ENCODE results near the gene PLP2.
"Not testable (repeated sequence)": the region's sequence is repeated elsewhere in the genome, so short reads cannot be mapped to it uniquely, and the experiment has no call there.

The PLP2 gene, protein sequence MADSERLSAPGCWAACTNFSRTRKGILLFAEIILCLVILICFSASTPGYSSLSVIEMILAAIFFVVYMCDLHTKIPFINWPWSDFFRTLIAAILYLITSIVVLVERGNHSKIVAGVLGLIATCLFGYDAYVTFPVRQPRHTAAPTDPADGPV

DNA sequence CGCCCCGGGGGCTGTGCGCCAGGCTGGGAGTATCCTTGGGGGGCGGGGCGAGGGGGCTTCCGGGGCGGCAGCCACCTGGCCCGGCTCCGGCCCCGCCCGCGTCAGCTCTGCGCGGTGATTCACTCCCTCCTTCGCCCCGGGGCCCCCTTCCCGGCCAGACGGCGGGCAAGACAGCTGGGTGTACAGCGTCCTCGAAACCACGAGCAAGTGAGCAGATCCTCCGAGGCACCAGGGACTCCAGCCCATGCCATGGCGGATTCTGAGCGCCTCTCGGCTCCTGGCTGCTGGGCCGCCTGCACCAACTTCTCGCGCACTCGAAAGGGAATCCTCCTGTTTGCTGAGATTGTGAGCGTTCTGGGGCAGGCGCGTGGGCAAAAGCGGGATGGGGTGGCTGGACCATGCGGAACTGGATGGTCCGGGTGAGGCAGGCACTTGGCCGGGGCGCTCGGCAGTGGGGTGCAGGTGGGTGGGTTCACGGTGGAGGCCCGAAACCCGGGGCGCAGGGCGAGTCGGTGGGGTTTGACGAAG lies at the start of gene PLP2:
Gene PLP2, plus strand, starts transcription at position 147 of the 528 bp plus-strand sequence. Its CDS starts 103 bp downstream, at position 250.
- DNase-seq (ENCODE audit: low read depth in 3 of 3), result peak in 2 of 3 experiments; percentile 52 to 54

DNA sequence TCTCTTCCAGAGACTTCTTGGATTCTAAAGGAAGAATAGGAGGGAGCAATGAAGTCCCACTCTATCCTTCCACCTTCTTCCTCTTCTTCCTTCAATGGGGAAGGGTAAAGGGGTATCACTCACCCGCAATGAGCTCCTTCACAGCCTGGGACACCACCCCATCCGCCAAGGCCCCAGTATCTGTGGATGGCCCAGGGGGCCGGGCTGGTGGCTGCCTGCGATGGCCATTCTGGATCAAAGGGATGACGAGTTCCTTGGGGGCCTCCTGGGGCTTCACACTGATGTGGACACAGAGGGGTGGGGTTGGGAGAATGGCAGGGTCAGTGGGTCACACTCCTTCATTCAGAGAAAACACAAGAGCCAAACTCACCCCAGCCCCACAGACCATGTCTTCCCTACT lies 49.2 kb upstream of the PLP2 start:
- DNase-seq (ENCODE audit: low read depth in 3 of 3), result no peak

DNA sequence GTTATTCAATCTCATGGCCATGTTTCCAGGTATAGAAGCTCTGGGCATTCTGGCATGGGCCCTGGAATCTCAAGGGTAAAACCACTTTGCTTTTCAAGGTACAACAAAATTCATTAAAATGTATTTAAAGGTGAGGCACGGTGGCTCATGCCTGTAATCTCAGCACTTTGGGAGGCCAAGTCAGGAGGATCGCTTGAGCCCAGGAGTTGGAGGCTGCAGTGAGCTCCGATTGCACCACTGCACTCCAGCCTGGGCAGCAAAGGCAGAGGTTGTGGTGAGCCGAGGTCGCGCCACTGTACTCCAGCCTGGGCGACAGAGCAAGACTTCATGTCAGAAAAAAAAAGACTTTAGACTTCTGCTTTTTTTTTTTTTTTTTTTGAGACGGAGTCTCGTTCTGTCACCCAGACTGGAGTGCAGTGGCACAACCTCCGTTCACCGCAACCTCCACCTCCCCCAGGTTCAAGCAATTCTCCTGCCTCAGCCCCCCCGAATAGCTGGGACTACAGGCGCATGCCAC lies 43.9 kb upstream of the PLP2 start:
- not testable (repeated sequence) for DNase-seq (ENCODE audit: low read depth in 3 of 3)

DNA sequence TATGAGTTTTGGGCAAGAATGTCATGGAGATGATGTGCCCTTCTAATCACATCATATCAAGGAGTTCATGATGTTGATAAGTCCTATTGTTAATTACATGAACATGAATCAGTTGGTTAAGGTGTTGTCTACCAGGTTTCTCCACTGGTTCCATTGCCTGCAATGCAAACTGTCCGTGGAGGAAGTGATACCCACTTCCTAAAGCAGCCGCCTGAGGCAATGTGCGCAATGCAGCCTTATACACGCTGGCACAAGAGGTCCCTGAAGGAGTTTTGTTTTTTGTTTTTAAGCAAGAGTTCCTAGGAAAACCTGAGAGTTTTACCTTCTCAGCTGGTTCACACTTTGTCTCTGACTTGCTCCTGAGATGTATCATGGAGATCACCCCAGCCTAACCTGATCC lies 42.3 kb upstream of the PLP2 start:
- DNase-seq (ENCODE audit: low read depth in 3 of 3), result no peak

DNA sequence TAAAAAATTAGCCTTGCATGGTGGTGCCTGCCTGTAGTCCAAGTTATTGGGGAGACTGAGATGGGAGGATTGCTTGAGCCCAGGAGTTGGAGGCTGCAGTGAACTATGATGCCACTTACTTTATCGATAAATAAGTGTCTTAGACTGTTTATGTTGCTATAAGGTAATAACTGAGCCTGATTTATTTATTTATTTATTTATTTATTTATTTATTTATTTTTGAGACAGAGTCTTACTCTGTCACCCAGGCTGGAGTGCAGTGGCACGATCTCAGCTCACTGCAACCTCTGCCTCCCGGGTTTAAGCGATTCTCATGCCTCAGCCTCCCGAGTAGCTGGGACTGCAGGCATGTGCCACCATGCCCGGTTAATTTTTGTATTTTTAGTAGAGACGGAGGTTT lies 39.4 kb upstream of the PLP2 start:
- DNase-seq (ENCODE audit: low read depth in 3 of 3), result not testable (repeated sequence)

DNA sequence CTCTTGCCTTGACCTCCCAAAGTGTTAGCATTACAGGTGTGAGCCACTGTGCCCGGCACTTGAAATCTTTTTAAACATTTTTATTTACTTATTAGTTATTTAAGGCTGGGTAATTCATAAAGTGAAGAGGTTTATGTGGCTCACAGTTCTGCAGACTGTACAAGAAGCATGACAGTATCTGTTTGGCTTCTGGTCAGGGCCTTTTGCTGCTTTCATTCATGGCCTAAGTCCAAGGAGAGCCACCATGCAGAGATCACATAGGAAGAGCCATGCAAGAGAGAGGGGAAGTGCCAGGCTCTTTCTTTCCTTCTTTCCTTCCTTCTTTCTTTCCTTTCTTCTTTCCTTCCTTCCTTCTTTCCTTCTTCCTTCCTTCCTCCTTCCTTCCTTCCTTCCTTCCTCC lies 37.9 kb upstream of the PLP2 start:
- no peak for DNase-seq (ENCODE audit: low read depth in 3 of 3)

DNA sequence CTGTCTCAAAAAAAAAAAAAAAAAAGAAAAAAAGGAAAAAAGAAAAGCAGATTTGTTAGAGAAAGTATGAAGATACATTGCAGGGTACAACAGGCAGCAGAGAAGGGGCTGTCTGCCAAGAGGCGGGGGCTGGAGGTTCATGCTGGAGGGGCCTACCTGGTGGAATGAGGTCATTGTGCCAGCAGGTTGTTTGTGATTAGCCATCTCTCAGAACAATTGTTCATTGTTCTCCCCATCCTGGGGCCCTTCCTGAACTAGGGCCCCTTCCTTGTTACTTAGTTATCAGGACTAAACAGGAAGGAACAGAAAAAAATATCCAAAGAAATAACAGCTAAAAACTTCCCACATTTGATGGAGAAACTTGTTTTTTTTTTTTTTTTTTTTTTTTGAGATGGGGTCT lies 34.2 kb upstream of the PLP2 start:
- no peak for DNase-seq (ENCODE audit: low read depth in 3 of 3)

DNA sequence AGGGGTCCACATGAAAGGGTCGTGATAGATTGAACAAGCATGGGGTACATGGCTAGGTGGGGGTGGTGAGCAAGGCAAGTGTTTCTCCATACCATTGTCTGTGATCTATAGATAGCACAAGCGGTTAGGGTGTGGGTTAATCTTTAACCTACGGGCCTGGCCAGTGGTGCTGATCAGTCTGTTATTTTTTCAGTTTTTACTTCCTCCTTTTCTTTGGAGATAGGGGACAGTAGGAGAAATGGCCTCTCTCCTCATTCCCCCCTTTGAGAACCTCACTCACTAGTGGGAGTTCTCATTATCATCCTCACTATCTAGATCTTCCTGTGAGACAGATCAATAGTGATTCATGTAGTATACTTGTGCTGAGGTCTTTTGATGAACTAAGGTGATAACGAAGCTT lies 32.0 kb upstream of the PLP2 start:
- no peak for DNase-seq (ENCODE audit: low read depth in 3 of 3)

DNA sequence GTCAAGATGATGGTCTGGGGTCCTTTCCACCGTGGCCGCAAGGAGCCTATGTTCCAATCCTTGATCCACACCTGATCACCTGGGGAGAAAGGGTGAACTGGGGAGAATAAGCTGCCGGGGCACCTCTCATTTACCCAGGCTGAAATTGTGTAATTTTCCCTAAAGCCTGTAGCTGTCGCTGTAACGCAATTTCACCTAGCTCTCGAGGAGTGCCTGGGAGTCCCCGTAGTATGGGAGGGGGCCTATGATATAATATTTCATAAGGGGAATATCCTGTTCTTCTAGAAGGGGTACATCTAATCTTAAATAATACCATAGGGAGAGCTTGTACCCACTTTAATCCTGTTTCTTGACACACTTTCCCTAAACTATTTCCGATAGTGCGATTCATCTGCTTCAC lies 29.4 kb upstream of the PLP2 start:
- DNase-seq (ENCODE audit: low read depth in 3 of 3), result not testable (repeated sequence)

DNA sequence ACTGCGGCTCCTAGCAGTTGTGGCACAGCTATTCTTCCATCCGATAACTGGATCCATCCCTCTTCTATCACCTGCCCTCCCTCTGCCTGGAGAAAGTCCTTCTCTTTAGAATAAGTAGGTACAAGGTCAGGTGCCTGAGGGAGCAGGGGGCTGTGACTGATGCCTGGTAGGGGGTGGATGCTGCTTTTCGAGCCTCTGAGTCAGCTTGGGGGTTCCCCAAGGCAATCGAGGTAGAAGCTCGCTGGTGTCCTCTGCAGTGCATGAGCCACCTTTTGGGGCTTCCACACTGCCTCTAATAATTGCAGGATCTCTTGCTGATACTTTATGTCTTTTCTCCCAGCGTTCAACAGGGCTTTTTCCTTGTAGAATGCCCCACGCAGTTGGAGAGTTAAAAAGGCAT lies 28.5 kb upstream of the PLP2 start:
- not testable (repeated sequence) for DNase-seq (ENCODE audit: low read depth in 3 of 3)

DNA sequence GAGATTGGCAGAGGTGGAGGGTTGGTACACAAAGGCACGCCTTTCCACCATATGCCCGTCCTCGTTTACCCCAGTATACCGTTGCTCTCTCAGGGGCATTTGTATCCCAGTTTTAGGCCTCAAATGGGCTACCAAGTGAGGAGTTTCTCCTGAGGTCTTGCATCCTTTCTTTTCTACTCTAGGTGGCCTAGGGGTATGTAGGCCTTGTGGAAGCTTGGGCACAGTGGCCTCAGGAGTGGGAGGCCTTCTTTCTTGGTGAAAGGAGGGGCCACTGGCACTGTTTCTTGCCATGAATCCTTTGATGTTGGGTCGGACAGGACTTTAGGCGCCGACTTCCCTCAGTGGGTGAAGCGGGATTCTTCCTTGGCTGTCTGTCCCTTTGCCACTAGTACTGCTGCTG lies 24.4 kb upstream of the PLP2 start:
- DNase-seq (ENCODE audit: low read depth in 3 of 3), result no peak

DNA sequence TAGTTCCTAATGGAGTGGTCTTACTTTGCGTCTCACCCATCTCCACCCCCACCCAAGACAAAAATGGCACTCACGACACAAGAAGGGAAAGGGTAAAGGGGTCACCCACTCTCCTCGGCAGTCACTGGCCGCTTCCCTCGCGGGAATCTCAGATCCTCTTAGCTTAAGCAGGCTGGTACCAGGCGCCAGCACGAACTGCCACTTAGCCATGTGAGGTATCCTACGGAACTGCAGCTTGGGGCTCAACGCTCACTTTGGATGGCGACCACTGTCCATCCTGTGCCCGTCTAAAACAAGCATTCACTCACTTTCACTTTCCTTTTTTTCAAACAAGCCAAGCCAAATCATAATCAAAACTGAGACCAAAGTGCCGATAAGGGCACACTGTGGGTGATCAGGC lies 23.8 kb upstream of the PLP2 start:
- no peak for DNase-seq (ENCODE audit: low read depth in 3 of 3)

DNA sequence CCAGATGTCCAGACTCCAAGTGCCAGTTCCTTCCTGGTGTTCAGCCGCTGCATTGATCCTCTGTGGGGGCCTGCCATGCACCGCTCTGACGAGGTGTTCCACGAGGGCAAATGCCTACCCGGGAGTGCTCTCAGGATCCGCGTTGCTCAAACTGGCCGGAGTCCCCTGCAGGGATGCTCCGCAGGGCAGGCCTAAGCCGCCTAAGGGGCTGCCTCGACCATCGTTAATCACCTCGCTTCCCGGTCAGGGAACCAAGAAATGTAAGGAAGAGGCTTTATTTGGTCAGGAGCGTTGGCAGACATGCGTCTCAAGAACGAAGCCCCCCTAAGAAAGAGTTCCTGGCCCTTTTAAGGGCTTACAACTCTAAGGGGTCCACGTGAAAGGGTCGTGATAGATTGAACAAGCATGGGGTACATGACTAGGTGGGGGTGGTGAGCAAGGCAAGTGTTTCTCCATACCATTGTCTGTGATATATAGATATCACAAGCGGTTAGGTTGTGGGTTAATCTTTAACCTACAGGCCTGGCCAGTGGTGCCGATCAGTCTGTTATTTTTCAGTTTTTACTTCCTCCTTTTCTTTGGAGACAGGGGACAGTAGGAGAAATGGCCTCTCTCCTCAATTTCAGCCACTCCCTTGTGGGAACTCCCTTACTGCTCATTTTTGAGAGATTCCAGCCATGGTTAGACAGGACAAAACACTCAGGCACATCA lies 23.2 kb upstream of the PLP2 start:
- not testable (repeated sequence) for DNase-seq (ENCODE audit: low read depth in 3 of 3)

DNA sequence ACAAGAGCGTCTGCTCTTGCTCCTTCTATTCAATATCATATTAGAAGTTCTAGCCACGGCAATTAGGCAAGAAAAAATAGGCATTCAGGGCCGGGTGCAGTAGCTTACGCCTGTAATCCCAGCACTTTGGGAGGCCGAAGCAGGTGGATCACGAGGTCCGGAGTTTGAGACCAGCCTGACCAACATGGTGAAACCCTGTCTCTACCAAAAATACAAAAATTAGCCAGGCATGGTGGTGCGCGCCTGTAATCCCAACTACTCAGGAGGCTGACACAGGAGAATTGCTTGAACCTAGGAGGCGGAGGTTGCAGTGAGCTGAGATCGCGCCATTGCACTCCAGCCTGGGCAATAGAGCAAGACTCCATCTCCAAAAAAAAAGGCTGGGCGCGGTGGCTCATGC lies 22.4 kb upstream of the PLP2 start:
- DNase-seq (ENCODE audit: low read depth in 3 of 3), result not testable (repeated sequence)

DNA sequence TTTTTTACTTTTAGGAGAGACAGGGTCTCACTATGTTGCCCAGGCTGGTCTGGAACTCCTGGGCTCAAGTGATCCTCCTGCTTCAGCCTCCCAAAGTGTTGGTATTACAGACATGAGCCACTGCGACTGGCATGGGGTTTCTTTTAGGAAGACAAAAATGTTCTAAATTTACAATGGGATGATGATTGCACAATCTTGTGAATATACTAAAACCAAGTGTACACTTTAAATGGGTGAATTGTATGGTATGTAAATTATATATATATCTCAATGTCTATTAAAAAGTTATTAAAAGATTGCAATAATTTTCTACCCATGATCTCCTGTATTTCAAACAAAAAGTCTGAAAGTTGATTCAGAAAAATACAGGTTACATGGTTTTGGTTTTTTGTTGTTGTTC lies 18.2 kb upstream of the PLP2 start:
- DNase-seq (ENCODE audit: low read depth in 3 of 3), result no peak

DNA sequence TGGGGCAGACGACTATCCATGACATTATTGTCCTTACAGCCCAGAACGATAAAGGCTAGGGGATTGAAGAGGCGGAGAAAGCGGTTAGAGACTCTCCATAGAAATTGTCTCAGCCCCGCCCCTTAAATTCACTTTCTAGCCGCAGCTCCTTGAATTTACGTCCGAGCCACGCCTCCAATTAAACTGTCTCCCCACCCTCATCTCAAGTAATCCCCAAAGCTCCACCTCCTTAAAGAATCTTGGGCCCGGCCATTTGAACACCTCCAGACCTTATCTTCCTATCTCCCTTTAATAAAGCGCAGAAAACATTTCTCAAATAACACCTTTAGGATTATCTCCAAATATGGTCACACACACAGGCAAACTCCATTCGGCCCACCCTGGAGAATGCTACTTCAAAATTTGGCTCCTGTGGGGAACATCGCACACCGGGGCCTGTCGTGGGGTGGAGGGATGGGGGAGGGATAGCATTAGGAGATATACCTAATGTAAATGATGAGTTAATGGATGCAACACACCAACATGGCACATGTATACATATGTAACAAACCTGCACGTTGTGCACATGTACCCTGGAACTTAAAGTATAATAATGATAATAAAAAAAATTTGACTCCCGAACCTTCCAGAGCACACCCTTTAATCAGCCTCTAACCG lies 16.3 kb upstream of the PLP2 start:
- DNase-seq (ENCODE audit: low read depth in 3 of 3), result no peak

DNA sequence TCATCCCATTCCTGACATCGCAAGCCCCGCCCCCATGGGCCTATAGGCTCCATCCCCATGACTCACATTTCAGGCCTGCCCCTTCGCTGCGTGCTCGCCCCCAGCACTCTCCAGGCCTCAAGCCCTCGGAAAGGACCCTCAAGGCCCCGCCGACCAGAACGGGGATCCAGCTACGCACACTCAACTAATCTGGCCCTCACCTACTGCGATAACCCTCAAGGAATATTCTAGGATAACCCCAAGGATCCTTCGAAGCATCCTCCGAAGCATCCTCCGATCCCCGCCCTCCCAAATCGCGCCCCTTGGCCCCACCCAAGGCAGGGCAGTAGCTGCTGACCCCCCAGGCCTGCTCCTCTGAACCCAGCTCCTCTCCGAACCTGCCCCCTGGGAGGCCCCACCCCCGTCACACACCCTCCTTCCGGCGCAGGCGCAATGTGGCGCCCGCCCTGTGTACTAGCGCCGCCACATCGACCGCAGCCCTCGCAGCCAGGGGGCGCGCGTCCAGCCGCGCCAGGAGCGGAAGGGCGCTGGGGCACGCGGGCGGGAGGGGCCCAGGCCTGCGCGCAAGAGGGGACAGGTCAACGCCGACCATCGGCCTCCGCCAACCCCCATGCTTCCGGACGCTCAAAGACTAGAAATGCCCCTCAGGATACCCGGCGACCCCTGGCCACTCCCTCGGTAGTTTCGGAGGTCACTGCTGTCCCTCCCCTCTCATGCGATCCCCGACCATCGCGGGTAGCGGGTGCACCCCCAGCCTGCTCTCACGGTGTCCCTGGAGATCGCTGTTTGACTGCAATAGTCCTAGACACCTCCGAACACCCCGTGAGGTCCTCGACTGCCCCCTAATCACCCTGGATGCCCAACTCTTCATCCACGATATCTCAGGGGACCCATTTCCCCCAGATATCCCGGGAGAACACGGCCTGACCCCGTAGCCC lies 15.5 kb upstream of the PLP2 start:
- DNase-seq (ENCODE audit: low read depth in 3 of 3), result peak; percentile 67 to 74 (median 71)

DNA sequence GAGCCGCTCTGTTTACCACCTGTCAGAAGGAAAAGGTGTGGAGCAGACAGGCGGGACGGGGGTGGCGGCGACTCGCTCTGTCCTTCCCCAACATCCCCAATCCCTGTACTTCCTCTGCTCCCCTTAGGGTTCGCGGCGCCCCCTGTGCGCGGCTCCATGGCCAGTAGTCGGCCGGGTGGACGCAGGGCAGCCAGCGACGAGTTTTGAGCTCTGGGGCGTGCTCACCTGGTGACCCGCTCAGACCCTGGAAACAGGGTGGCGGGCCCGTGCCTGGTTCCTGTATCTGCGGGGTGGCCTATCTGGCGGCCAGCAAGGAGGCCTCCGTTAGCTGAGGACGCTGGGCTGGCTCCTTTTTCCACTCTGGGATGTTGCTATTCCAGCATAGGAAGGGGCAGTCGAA lies 14.5 kb upstream of the PLP2 start:
- no peak for DNase-seq (ENCODE audit: low read depth in 3 of 3)

DNA sequence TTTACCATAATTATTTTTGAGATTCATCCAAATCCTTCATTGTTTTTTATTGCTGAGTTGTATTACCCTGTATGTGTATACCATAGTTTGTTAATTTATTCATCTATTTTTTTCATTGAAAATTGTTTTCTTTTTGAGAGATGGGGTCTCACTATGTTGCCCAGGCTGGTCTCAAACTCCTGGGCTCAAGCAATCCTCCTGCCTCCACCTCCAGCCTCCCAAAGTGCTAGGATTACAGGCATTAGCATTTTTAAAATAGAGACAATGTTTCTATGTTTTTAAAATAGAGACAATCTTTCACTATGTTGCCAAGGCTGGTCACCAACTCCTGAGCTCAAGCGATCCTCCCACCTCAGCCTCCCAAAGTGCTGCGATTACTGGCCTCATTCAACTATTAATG lies 10.8 kb upstream of the PLP2 start:
- DNase-seq (ENCODE audit: low read depth in 3 of 3), result no peak

DNA sequence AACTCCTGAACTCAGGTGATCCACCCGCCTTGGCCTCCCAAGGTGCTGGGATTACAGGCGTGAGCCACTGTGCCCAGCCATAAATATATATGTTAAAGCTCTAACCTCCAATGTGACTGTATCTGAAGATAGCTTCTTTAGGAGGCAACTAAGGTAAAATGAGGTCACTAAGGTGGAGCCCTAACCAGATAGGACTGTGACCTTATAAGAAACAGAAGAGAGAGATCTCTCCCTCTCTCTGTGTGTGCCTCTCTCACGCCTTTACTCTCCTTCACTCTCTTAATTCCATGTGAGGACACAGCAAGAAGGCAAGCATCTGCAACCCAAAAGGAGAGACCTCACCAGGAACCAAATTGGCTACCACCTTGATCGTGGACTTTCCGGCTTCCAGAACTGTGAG lies 10.1 kb upstream of the PLP2 start:
- no peak for DNase-seq (ENCODE audit: low read depth in 3 of 3)

DNA sequence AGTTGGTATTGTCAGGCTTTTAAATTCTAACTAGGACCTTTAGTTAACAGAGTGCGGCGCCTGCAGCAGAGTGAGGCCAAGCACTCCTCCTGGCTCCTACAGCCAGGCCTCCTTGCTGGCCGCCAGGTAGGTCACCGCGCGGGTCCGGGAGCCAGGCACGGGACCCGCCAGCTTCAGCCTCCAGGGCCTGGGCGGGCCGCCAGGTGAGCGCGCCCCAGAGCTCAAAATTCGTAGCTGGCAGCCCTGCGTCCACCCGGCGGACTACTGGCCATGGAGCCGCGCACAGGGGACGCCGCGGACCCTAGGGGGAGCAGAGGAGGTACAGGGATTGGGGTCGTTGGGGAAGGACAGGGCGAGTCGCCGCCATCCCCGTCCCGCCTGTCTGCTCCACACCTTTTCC lies 9.1 kb upstream of the PLP2 start, which contains the start of gene MAGIX:
Gene MAGIX, plus strand, starts transcription at position 139 of the 400 bp plus-strand sequence. Its CDS starts 132 bp downstream, at position 271.
- DNase-seq (ENCODE audit: low read depth in 3 of 3), result no peak
